Mesothelial cell of epicardium (in vitro differentiated cells): Measurements from ENCODE around the gene LYRM1. TPM values are rescaled to one million over a fixed set of nuclear protein-coding genes. Genes with fewer than 3 reads are reported as not detected.
A peak's percentile ranks its signal among the peaks of the same experiment; 100 is the strongest.

Experiments
- DNase-seq, 2 experiments: peaks; one replicate each; pipeline ENCODE4 v3.0.0; 2021; ENCODE audit warnings: low spot score in 2 of 2; ENCODE audit not compliant: unreplicated experiment in 2 of 2
- H3K27ac Mint-ChIP-seq: 2 replicates; pipeline ENCODE4 v1.8.0; 2021; ENCODE audit warnings: mixed read lengths
- H3K27me3 Mint-ChIP-seq: 2 replicates; pipeline ENCODE4 v1.8.0; 2021; ENCODE audit warnings: low read depth, mixed read lengths
- H3K36me3 Mint-ChIP-seq: 2 replicates; pipeline ENCODE4 v1.8.0; 2021; ENCODE audit warnings: mixed read lengths
- H3K4me1 Mint-ChIP-seq: 2 replicates; pipeline ENCODE4 v1.8.0; 2021; ENCODE audit warnings: mixed read lengths
- H3K4me3 Mint-ChIP-seq: 2 replicates; pipeline ENCODE4 v1.8.0; 2021; ENCODE audit warnings: mild to moderate bottlenecking, moderate library complexity, mixed read lengths
- H3K9me3 Mint-ChIP-seq: 2 replicates; pipeline ENCODE4 v1.8.0; 2021; ENCODE audit warnings: mixed read lengths
- total RNA-seq: library from RNA; stranded (reverse); gene quantifications from 3 replicates; pipeline ENCODE4 v1.2.1, GENCODE V29; 2021
- TF ChIP-seq, protein P1 (sequence below): fragments of 200-600 bp; sonication (generic); IDR thresholded peaks from one replicate; pipeline ENCODE4 v1.5.0; 2021; ENCODE audit warnings: antibody characterized with exemption; ENCODE audit not compliant: unreplicated experiment

Gene LYRM1
- total RNA-seq, 1 donor from 2014 or later: 15.9 TPM

DNA sequence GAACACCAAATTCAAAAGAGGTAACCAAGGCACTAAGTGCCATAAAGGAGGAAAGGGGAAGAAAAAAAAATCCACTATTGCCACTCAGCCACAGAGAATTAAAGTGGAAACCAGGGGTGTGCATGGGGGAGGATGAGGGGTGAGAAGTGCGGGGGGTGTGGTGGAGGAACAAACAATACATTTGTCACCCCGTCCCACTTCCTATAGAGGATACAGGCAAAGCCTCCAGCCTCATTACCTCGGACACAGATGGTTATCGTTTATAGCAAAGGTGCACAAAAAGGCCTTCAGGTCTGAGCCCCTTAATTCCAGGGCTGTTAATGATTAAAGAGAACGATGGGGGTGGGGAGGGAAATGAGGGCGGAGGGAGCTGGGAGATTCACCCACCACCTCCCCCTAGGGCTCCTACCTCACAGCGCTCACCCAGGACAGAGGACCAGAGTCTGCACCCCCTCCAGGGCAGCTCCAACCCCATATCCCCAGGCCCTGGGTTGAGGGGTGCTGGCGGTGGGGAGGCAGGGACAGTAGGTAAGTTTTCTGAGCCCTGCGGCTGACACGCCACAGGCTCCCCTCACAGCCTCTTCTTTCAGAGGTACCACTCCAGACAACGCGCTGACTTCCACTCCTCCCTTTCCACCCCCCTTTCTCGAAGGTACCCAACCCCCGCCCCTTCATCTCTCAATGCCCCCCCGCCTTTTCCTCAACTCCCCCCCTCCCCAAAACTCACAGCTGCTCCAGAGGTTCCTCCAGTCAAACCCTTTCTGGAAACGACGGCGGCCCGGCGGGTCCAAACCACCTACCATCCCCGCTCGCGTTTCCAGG, 883 bp upstream of the LYRM1 start:
- H3K4me3 Mint-ChIP-seq: peak overlapping the region; percentile 83
- H3K4me1 Mint-ChIP-seq: peaks cover 54% of the 10 kb centered on the region
- TF ChIP-seq, protein P1, sequence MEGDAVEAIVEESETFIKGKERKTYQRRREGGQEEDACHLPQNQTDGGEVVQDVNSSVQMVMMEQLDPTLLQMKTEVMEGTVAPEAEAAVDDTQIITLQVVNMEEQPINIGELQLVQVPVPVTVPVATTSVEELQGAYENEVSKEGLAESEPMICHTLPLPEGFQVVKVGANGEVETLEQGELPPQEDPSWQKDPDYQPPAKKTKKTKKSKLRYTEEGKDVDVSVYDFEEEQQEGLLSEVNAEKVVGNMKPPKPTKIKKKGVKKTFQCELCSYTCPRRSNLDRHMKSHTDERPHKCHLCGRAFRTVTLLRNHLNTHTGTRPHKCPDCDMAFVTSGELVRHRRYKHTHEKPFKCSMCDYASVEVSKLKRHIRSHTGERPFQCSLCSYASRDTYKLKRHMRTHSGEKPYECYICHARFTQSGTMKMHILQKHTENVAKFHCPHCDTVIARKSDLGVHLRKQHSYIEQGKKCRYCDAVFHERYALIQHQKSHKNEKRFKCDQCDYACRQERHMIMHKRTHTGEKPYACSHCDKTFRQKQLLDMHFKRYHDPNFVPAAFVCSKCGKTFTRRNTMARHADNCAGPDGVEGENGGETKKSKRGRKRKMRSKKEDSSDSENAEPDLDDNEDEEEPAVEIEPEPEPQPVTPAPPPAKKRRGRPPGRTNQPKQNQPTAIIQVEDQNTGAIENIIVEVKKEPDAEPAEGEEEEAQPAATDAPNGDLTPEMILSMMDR: no peak
- H3K27ac Mint-ChIP-seq: peak overlapping the region; percentile 98
- DNase-seq: peak in 1 of 2 experiments; percentile 47
- no peaks in the 10 kb centered on the region for H3K27me3 Mint-ChIP-seq
- H3K9me3 Mint-ChIP-seq: no peaks in the 10 kb centered on the region
- peaks cover 5% of the 10 kb centered on the region for H3K36me3 Mint-ChIP-seq

DNA sequence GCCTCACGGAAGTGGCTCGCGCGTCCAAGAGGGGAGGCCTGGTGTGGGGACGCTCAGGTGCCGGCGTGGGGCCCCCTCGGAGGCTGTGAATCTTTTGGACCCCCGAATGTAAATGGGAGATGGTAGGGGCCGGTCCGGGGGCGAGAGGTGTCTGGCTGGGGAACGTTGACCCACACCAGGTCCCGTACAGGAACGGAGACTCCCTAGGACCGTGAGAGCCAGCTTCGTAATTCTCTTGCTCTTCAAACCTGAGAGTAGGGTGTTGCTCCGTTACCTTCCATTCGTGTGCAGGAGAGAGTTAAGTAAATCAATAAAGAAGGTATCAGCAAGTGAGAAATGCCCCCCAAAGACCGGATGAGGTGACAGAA, 481 bp downstream of the LYRM1 start:
- DNase-seq: no peak
- TF ChIP-seq, protein P1: no peak
- peaks cover 65% of the 10 kb centered on the region for H3K4me1 Mint-ChIP-seq
- no peaks in the 10 kb centered on the region for H3K27me3 Mint-ChIP-seq
- H3K4me3 Mint-ChIP-seq: peak overlapping the region; percentile 83
- H3K27ac Mint-ChIP-seq: peak overlapping the region; percentile 98
- H3K9me3 Mint-ChIP-seq: no peaks in the 10 kb centered on the region
- peaks cover 3% of the 10 kb centered on the region for H3K36me3 Mint-ChIP-seq

DNA sequence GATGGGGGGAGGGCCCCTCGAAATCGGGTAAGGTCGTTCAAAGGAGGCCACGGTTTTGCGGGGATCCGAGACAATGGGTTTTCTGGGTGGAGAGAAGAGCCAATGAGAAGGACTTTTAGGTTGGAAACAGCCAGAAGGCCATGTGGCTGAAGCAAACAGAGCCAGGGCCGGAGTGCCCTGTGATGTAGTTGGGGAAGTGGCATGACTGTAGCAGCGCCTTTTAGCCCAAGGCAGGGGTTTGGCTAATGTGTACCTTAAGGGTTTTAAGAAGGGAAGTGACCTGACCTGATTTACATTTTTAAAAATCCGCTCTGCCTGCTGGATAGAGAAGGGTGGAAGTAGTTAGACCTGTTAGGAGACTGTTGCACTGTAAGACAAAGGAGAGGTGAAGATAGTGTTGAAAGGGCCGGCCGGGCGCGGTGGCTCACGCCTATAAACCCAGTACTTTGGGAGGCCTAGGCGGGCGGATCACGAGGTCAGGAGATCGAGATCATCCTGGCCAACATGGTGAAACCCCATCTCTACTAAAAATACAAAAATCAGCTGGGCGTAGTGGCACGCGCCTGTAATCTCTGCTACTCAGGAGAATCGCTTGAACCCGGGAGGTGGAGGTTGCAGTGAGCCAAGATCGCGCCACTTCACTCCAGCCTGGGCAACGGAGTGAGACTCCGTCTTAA, 1.0 kb downstream of the LYRM1 start:
- H3K9me3 Mint-ChIP-seq: no peaks in the 10 kb centered on the region
- DNase-seq: peak in 1 of 2 experiments; percentile 40
- H3K4me3 Mint-ChIP-seq: peak overlapping the region; percentile 83
- H3K27me3 Mint-ChIP-seq: no peaks in the 10 kb centered on the region
- TF ChIP-seq, protein P1: no peak
- H3K4me1 Mint-ChIP-seq: peaks cover 71% of the 10 kb centered on the region
- peak overlapping the region; percentile 98 for H3K27ac Mint-ChIP-seq
- H3K36me3 Mint-ChIP-seq: peaks cover 3% of the 10 kb centered on the region

DNA sequence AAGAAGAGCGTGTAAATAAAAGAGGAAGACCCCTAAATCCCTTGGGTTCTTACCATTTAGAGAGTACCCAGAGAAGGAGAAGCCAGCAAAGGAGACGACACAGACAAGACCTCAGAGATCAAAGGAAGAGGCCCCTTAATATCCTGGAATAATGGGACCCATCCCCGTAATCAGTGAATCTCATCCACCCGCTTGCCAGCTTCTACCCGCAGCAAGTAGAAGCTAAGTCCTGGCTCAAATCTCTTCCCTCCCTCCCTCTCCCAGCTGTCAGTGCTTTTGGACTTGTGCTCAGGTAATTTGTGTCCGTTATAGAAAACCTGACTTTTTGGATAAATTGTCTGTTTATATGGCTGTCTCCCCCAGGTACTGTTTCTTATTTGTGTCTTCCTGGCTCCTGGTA, 1.9 kb downstream of the LYRM1 start:
- no peaks in the 10 kb centered on the region for H3K9me3 Mint-ChIP-seq
- no peaks in the 10 kb centered on the region for H3K36me3 Mint-ChIP-seq
- peaks cover 77% of the 10 kb centered on the region for H3K4me1 Mint-ChIP-seq
- peak overlapping the region; percentile 98 for H3K27ac Mint-ChIP-seq
- H3K4me3 Mint-ChIP-seq: peak overlapping the region; percentile 83
- H3K27me3 Mint-ChIP-seq: no peaks in the 10 kb centered on the region
- no peak for DNase-seq
- TF ChIP-seq, protein P1: no peak

DNA sequence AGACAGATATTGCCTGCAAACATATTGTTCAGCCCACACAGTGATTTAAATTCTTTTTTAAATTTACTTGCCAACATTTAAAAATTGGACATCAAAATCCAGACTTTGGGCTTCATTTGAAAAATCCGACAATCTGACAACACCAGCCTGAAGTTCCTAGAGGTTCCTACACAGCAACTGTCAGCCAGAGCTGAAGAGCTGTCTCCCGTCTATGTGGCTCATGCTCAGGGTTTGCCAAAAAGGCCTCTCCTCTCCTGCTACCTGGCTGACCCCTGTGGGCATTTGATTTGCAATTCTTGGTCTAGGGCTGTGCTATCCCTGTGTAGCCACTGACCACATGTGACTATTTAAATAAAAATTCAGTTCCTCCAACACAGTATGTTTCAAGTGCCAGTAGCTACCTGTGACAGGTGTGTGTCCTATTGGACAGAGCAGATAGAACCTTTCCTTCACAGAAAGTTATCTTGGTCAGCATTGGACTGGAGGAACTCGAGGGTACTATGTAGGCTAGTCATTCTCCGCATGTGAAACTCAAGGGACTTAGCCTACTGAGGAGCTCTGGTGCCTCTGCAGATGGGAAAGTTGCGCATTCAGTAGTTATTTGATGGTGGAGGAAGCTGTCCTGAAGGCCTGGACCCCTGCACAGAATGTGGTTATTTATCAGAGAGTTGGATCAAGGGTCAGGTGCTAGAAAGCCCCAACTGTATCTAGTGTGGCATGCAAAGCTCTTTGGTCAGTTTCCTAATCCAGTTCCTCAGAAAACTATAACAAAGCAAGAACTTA, 2.7 kb downstream of the LYRM1 start:
- Mint-ChIP-seq H3K36me3 (no peaks in the 10 kb centered on the region), H3K4me3 (peak overlapping the region; percentile 32), H3K27ac (peak overlapping the region; percentile 62), H3K4me1 (peaks cover 69% of the 10 kb centered on the region), H3K27me3 (no peaks in the 10 kb centered on the region), H3K9me3 (no peaks in the 10 kb centered on the region)
- no peak for DNase-seq
- TF ChIP-seq, protein P1: no peak
